ENCODE results near the gene ATP10B.

The ATP10B gene

DNA sequence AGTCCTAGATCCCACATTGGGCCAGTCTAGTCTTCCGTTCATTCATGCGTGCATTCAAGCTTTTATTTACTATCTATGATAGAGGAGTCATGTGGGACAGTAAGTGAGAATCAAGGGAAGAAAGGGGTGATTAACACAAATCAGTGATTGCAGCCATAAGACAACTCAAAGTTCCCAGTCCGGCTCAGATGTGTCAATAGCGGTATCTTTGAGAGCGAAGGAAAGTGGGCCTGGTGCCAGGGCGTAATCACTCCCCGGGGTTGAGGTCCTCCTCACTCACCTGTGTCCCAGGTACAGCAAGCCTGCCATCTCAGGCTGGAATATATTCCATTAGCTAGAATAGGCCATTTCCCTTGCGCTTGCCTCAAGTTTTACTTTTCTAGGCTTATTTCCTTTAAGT is 196.3 kb downstream of the ATP10B start:
- in situ Hi-C loops (cut with HindIII; ENCODE audit: low sequenced_read_pairs) = no loop called here
- TF ChIP-seq, protein P1, sequence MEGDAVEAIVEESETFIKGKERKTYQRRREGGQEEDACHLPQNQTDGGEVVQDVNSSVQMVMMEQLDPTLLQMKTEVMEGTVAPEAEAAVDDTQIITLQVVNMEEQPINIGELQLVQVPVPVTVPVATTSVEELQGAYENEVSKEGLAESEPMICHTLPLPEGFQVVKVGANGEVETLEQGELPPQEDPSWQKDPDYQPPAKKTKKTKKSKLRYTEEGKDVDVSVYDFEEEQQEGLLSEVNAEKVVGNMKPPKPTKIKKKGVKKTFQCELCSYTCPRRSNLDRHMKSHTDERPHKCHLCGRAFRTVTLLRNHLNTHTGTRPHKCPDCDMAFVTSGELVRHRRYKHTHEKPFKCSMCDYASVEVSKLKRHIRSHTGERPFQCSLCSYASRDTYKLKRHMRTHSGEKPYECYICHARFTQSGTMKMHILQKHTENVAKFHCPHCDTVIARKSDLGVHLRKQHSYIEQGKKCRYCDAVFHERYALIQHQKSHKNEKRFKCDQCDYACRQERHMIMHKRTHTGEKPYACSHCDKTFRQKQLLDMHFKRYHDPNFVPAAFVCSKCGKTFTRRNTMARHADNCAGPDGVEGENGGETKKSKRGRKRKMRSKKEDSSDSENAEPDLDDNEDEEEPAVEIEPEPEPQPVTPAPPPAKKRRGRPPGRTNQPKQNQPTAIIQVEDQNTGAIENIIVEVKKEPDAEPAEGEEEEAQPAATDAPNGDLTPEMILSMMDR (IDR thresholded peaks at IDR 0.05; ENCODE audit: low read depth, low read length) = no peak
- no peak for DNase-seq (ENCODE audit: low read depth, low spot score)
- no peak overlapping the region for H3K4me3 ChIP-seq (ENCODE audit: low read depth, low read length)

DNA sequence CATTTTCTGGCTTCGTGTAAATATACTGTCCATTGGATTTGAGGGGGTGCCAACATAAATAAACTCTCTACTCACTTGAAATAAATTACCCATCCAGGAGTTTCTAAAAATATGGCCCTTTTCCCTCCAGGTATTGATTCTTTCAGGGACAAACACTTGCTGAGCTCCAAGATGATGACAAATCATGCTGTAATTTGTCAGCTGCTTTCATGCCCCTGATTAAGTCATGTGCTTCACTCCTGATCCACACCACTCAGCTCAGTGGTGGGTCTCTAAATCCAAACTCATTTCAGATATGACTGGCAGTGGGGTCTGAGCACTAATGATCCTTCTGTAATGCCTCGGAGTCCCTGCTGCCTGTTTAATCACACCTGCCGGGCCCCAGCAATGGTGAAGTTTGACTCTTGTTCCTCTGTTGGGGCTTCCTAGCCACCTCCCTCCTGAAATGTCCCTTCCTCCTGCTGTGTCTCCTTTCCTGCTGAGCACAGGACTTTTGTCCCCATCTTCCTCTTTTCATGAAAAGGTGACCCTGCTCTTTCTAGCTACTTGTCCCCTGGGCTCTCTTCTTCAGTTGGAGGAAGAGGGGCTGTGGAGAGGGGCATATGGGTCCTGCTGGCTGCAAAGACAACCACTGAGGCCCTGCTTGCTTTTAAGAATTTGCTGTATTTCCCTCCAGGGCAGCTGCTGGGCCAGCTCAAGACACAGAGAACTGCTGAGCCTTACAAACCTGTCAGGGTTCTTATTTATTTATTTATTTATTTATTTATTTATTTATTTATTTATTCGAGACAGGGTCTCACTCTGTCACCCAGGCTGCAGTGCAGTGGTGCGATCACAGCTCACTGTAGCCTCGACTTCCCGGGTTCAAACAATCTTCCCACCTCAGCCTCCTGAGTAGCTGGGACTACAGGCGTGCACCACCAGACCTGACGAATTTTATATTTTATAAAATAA is 200.0 kb downstream of the ATP10B start:
- in situ Hi-C loops (cut with HindIII; ENCODE audit: low sequenced_read_pairs) = no loop called here
- no peak for DNase-seq (ENCODE audit: low read depth, low spot score)
- no peak overlapping the region for H3K4me3 ChIP-seq (ENCODE audit: low read depth, low read length)
- TF ChIP-seq, protein P1 (IDR thresholded peaks at IDR 0.05; ENCODE audit: low read depth, low read length) = no peak

DNA sequence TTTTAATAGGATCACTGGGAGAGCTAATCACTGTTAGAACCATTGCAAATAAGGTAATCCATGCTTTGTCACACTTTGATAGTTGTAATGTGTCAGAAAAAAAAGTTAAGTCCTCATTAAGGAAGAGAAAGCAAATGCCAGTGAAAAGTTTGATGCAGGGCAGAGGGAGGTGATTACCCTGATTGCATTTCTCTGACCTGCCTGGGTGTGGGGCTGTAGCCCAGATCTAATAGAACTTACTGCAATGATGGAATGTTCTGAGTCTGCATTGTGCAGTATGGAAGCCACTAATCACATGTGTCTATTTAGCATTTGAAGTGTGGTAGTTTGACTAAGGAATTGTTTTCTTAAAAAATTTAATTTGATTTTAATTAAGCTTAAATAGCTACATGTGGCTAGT is 202.7 kb downstream of the ATP10B start:
- no peak for DNase-seq (ENCODE audit: low read depth, low spot score)
- TF ChIP-seq, protein P1 (IDR thresholded peaks at IDR 0.05; ENCODE audit: low read depth, low read length) = no peak
- in situ Hi-C loops (cut with HindIII; ENCODE audit: low sequenced_read_pairs) = no loop called here
- no peak overlapping the region for H3K4me3 ChIP-seq (ENCODE audit: low read depth, low read length)

DNA sequence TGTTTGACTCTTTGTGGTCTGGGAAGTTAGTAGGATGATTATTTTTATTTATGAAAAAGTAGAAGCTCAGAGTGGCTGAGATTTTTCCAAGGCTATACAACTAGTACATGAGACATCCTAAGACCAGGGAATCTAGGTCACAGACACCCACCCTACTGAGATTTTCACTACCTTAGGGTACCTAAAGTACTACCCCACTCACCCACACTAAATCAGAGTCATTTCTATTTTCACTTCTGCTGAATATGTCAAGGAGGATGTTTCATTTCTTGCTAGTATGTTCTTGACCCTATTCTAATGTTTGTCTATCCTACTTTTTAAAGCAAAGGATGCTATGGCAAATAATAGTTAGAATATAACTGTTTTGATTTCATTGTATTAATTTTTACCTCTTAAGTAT is 206.0 kb downstream of the ATP10B start:
- no peak for DNase-seq (ENCODE audit: low read depth, low spot score)
- no peak overlapping the region for H3K4me3 ChIP-seq (ENCODE audit: low read depth, low read length)
- in situ Hi-C loops (cut with HindIII; ENCODE audit: low sequenced_read_pairs) = no loop called here
- TF ChIP-seq, protein P1 (IDR thresholded peaks at IDR 0.05; ENCODE audit: low read depth, low read length) = no peak

DNA sequence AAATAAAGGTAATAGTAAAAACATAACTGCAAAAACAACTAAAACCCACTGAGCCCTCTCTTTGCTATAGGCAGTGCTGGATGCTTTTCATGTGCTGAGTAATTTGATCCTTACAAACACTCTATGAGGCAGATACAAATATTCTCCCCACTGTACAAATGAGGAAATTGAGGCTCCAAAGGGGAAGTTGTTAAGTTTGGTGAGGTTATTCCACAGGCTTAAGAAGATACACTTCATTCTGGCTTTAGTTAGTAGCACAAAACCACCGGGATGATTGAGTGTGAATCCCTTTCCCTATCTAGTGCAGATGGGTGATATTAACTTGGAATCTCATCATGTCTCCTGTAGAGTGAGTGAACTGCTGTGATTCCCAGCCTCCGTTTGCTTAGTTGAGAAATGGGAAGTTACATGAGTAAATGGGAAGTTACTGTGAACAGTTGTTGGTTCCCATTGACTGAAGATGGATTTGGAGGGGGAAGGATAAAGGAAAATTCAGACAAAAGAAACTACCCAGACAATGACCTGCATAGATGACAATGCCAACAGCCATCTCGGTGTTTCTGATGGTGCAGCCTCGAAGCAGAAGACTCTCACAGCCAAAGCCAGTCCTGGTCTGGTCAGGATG is 208.3 kb downstream of the ATP10B start:
- TF ChIP-seq, protein P1 (IDR thresholded peaks at IDR 0.05; ENCODE audit: low read depth, low read length) = no peak
- DNase-seq (ENCODE audit: low read depth, low spot score) = no peak
- no peak overlapping the region for H3K4me3 ChIP-seq (ENCODE audit: low read depth, low read length)
- in situ Hi-C loops (cut with HindIII; ENCODE audit: low sequenced_read_pairs) = no loop called here

DNA sequence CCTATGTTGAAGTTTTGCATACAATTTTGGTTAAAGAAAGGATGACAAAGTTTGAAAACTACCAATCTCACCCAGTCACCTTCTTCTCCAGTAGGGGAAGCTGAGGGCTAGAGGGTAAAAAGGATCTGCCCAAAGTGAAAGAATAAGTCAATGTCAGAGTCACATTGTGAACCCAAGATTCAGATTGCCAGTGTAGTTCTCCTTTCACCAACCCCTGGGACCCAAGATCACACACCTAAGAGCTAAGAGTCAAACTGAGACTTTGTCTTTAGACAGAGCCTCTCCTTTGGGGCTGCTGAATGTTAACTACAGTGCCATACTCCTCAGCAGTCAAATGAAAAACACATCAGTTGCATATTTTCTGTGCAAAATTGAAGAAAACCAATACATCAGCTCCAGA is 210.6 kb downstream of the ATP10B start:
- in situ Hi-C loops (cut with HindIII; ENCODE audit: low sequenced_read_pairs) = no loop called here
- TF ChIP-seq, protein P1 (IDR thresholded peaks at IDR 0.05; ENCODE audit: low read depth, low read length) = no peak
- H3K4me3 ChIP-seq (ENCODE audit: low read depth, low read length) = no peak overlapping the region
- no peak for DNase-seq (ENCODE audit: low read depth, low spot score)

All from astrocyte of the spinal cord (primary cell).